ENCODE data around the gene ZNF552. TPM values are rescaled to one million over a fixed set of nuclear protein-coding genes. Genes with fewer than 3 reads are reported as not detected.

ZNF552 gene
- total RNA-seq (ENCODE audit: low replicate concordance) = 3.4 and 3.7 TPM in 2 replicates

GRCh38 chr19:57814505-57815246 lies at the start of gene ZNF552:
TSS of gene ZNF552 (minus strand) at chr19:57814913. CDS start at chr19:57814743, 170 bp downstream.

GRCh38 chr19:57849666-57850473 lies 35.2 kb upstream of the ZNF552 start, which contains the start of gene ZNF587:
TSS of gene ZNF587 (plus strand) at chr19:57849859. CDS start at chr19:57850039, 180 bp downstream.

GRCh38 chr19:57830071-57830602 lies 15.4 kb upstream of the ZNF552 start, which contains the start of gene ZNF587B:
TSS of gene ZNF587B (plus strand) at chr19:57830299. CDS start at chr19:57830529, 230 bp downstream.

GRCh38 chr19:57769345-57770131 lies 45.2 kb downstream of the ZNF552 start, which contains the start of gene ZNF586:
TSS of gene ZNF586 (plus strand) at chr19:57769676. CDS start at chr19:57769843, 167 bp downstream.

Other genes starting within 250 kb of the ZNF552 start
- 4.8 and 6.3 TPM in 2 replicates for gene ZNF416, start 236.0 kb downstream of the ZNF552 start, total RNA-seq (ENCODE audit: low replicate concordance)
- 4.6 and 11.3 TPM in 2 replicates for gene ZIK1, start 230.8 kb downstream of the ZNF552 start, total RNA-seq (ENCODE audit: low replicate concordance)
- gene ZNF530, start 215.0 kb downstream of the ZNF552 start, total RNA-seq (ENCODE audit: low replicate concordance) = 0.70 and 4.1 TPM in 2 replicates
- gene ZNF134, start 200.7 kb downstream of the ZNF552 start, total RNA-seq (ENCODE audit: low replicate concordance) = 12.3 and 25.0 TPM in 2 replicates
- gene ZNF211, start 181.7 kb downstream of the ZNF552 start, total RNA-seq (ENCODE audit: low replicate concordance) = 10.9 and 13.9 TPM in 2 replicates
- not detected in 2 replicates for gene ZSCAN4, start 146.0 kb downstream of the ZNF552 start, total RNA-seq (ENCODE audit: low replicate concordance)
- gene ZNF551, start 132.9 kb downstream of the ZNF552 start, total RNA-seq (ENCODE audit: low replicate concordance) = 4.0 and 7.0 TPM in 2 replicates
- 4.4 and 4.9 TPM in 2 replicates for gene ZNF154, start 105.7 kb downstream of the ZNF552 start, total RNA-seq (ENCODE audit: low replicate concordance)
- gene ZNF671, start 87.3 kb downstream of the ZNF552 start, total RNA-seq (ENCODE audit: low replicate concordance) = 9.6 and 11.1 TPM in 2 replicates
- gene ZNF776, start 68.1 kb downstream of the ZNF552 start, total RNA-seq (ENCODE audit: low replicate concordance) = 11.8 and 17.5 TPM in 2 replicates
- gene ZNF586, start 45.2 kb downstream of the ZNF552 start, total RNA-seq (ENCODE audit: low replicate concordance) = 12.6 and 15.9 TPM in 2 replicates
- gene ZNF587B, start 15.4 kb upstream of the ZNF552 start, total RNA-seq (ENCODE audit: low replicate concordance) = 13.1 and 17.8 TPM in 2 replicates
- 16.4 and 25.2 TPM in 2 replicates for gene ZNF587, start 34.9 kb upstream of the ZNF552 start, total RNA-seq (ENCODE audit: low replicate concordance)
- gene ZNF814, start 74.1 kb upstream of the ZNF552 start, total RNA-seq (ENCODE audit: low replicate concordance) = 7.5 and 7.7 TPM in 2 replicates
- gene ZNF417, start 101.7 kb upstream of the ZNF552 start, total RNA-seq (ENCODE audit: low replicate concordance) = 18.7 and 22.5 TPM in 2 replicates
- gene ZNF418, start 120.5 kb upstream of the ZNF552 start, total RNA-seq (ENCODE audit: low replicate concordance) = 5.1 and 12.8 TPM in 2 replicates
- gene ZNF256, start 132.8 kb upstream of the ZNF552 start, total RNA-seq (ENCODE audit: low replicate concordance) = 4.3 and 6.0 TPM in 2 replicates
- gene C19orf18, start 159.6 kb upstream of the ZNF552 start, total RNA-seq (ENCODE audit: low replicate concordance) = 0.23 TPM in 2 replicates
- 7.4 and 12.3 TPM in 2 replicates for gene ZNF606, start 187.9 kb upstream of the ZNF552 start, total RNA-seq (ENCODE audit: low replicate concordance)
- 0.23 TPM in 1 of 2 replicates, not detected in the other for gene ZSCAN1, start 219.1 kb upstream of the ZNF552 start, total RNA-seq (ENCODE audit: low replicate concordance)
- 3.6 and 3.9 TPM in 2 replicates for gene ZNF135, start 244.4 kb upstream of the ZNF552 start, total RNA-seq (ENCODE audit: low replicate concordance)

Measured in smooth muscle cell of the coronary artery (primary cell).